ENCODE data around the gene MGRN1. TPM values are rescaled to one million over a fixed set of nuclear protein-coding genes. Genes with fewer than 3 reads are reported as not detected.

Gene MGRN1
- total RNA-seq, 1 experiment from 2014 or later: 61.3 TPM

- BruUV-seq (replicated peaks): no TSS peak
- no peak overlapping the region for H3K27ac Mint-ChIP-seq (ENCODE audit: low read depth, unreplicated experiment)
- peaks cover 6% of the 10 kb centered on the region for H3K4me1 Mint-ChIP-seq (ENCODE audit: insufficient read depth, unreplicated experiment)
- no peak overlapping the region for H3K4me3 Mint-ChIP-seq (ENCODE audit: unreplicated experiment)
- H3K9me3 Mint-ChIP-seq (ENCODE audit: unreplicated experiment): no peaks in the 10 kb centered on the region
- H3K36me3 Mint-ChIP-seq (ENCODE audit: insufficient read depth, unreplicated experiment): peaks cover 27% of the 10 kb centered on the region
- H3K27me3 Mint-ChIP-seq (ENCODE audit: insufficient read depth, unreplicated experiment): no peaks in the 10 kb centered on the region
- ChIA-PET CTCF (interaction anchor here (0.7 to 1.5 kb wide), 3 partner anchors 22 to 348 kb away, joined by 3 to 6 read pairs (median 5); no protein-coding TSS in a partner anchor), POLR2A (interaction anchor here (1.1 kb wide), 2 partner anchors 8 to 107 kb away, joined by 4 to 6 read pairs; no protein-coding TSS in a partner anchor)
- DNase-seq (ENCODE audit: unreplicated experiment): no peak
- TF ChIP-seq, protein P1, sequence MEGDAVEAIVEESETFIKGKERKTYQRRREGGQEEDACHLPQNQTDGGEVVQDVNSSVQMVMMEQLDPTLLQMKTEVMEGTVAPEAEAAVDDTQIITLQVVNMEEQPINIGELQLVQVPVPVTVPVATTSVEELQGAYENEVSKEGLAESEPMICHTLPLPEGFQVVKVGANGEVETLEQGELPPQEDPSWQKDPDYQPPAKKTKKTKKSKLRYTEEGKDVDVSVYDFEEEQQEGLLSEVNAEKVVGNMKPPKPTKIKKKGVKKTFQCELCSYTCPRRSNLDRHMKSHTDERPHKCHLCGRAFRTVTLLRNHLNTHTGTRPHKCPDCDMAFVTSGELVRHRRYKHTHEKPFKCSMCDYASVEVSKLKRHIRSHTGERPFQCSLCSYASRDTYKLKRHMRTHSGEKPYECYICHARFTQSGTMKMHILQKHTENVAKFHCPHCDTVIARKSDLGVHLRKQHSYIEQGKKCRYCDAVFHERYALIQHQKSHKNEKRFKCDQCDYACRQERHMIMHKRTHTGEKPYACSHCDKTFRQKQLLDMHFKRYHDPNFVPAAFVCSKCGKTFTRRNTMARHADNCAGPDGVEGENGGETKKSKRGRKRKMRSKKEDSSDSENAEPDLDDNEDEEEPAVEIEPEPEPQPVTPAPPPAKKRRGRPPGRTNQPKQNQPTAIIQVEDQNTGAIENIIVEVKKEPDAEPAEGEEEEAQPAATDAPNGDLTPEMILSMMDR (IDR thresholded peaks at IDR 0.05; ENCODE audit: unreplicated experiment): no peak
- intact Hi-C loops (cut with micrococcal nuclease): no loop called here
These were observed 16.6 kb upstream of the MGRN1 start for GRCh38 chr16:4607841-4608703.

DNA sequence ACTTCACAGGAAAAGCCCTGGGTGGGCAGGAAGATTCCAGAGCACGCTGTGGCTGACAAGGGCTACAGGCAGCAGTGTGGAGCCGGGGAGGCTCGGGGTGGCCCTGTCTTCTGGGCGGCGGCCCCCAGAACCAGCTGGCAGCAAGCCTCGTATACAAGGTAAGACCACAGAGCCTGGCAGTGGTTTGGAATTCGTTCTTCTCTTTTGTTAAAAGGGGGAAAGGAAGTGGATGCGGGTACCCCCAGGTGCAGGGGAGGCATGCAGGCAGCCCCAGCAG is 16.0 kb upstream of the MGRN1 start:
- Mint-ChIP-seq H3K36me3 (ENCODE audit: insufficient read depth, unreplicated experiment) (peaks cover 27% of the 10 kb centered on the region), H3K27me3 (ENCODE audit: insufficient read depth, unreplicated experiment) (no peaks in the 10 kb centered on the region), H3K27ac (ENCODE audit: low read depth, unreplicated experiment) (no peak overlapping the region), H3K9me3 (ENCODE audit: unreplicated experiment) (no peaks in the 10 kb centered on the region), H3K4me1 (ENCODE audit: insufficient read depth, unreplicated experiment) (peaks cover 6% of the 10 kb centered on the region), H3K4me3 (ENCODE audit: unreplicated experiment) (no peak overlapping the region)
- no TSS peak for BruUV-seq (replicated peaks)
- POLR2A ChIA-PET: no interaction called here
- intact Hi-C loops (cut with micrococcal nuclease): no loop called here
- CTCF ChIA-PET: interaction anchor here (0.7 kb wide), 1 partner anchor 347 kb away, joined by 6 read pairs; no protein-coding TSS in a partner anchor
- TF ChIP-seq, protein P1 (IDR thresholded peaks at IDR 0.05; ENCODE audit: unreplicated experiment): no peak
- no peak for DNase-seq (ENCODE audit: unreplicated experiment)

- TF ChIP-seq, protein P1 (IDR thresholded peaks at IDR 0.05; ENCODE audit: unreplicated experiment): no peak
- intact Hi-C loops (cut with micrococcal nuclease): loop anchor here (10.0 kb wide), 1 partner anchor 345 kb away; the partner anchor contains the start of gene SEC14L5
- Mint-ChIP-seq H3K27me3 (ENCODE audit: insufficient read depth, unreplicated experiment) (no peaks in the 10 kb centered on the region), H3K36me3 (ENCODE audit: insufficient read depth, unreplicated experiment) (peaks cover 27% of the 10 kb centered on the region), H3K4me3 (ENCODE audit: unreplicated experiment) (no peak overlapping the region), H3K9me3 (ENCODE audit: unreplicated experiment) (no peaks in the 10 kb centered on the region), H3K27ac (ENCODE audit: low read depth, unreplicated experiment) (no peak overlapping the region), H3K4me1 (ENCODE audit: insufficient read depth, unreplicated experiment) (peaks cover 6% of the 10 kb centered on the region)
- BruUV-seq (replicated peaks): no TSS peak
- ChIA-PET CTCF (interaction anchor here (0.5 to 1.4 kb wide), 3 partner anchors 24 to 132 kb away, joined by 3 read pairs; no protein-coding TSS in a partner anchor), POLR2A (interaction anchor here (0.6 kb wide), 1 partner anchor 237 kb away, joined by 4 read pairs; no protein-coding TSS in a partner anchor)
- DNase-seq (ENCODE audit: unreplicated experiment): no peak
These were observed 15.2 kb upstream of the MGRN1 start for GRCh38 chr16:4609200-4610010.

All from MCF 10A (cell line).